H9 (cell line): Measurements from ENCODE around the gene CASK. TPM values are rescaled to one million over a fixed set of nuclear protein-coding genes. Genes with fewer than 3 reads are reported as not detected.

Source experiments
- DNase-seq: peaks from one replicate; pipeline ENCODE4 v3.0.0-alpha.2; 2017
- H2AFZ ChIP-seq: one replicate; pipeline ENCODE4 v1.6.1; 2013; ENCODE audit warnings: mild to moderate bottlenecking, low read length, control low read depth, moderate library complexity
- H2AK5ac ChIP-seq: 2 replicates; pipeline ENCODE4 v1.6.1; 2013; ENCODE audit warnings: low read length, control low read depth, mixed read lengths; ENCODE audit not compliant: insufficient read length
- H2BK120ac ChIP-seq: one replicate; pipeline ENCODE4 v1.6.1; 2013; ENCODE audit warnings: low read depth, mild to moderate bottlenecking, low read length, control low read depth, inconsistent platforms; ENCODE audit not compliant: poor library complexity, severe bottlenecking
- H2BK12ac ChIP-seq: 2 replicates; pipeline ENCODE4 v1.6.1; 2013; ENCODE audit warnings: low read length, control low read depth, mixed read lengths, low read depth; ENCODE audit not compliant: insufficient read length
- H2BK15ac ChIP-seq: 2 replicates; pipeline ENCODE4 v1.6.1; 2013; ENCODE audit warnings: low read depth, low read length, control low read depth
- H2BK20ac ChIP-seq: one replicate; pipeline ENCODE4 v1.6.1; 2013; ENCODE audit warnings: low read depth, mild to moderate bottlenecking, low read length, control low read depth, inconsistent platforms; ENCODE audit not compliant: poor library complexity, severe bottlenecking
- H2BK5ac ChIP-seq: 2 replicates; pipeline ENCODE4 v1.6.1; 2013; ENCODE audit warnings: low read length, control low read depth, mixed read lengths; ENCODE audit not compliant: insufficient read length
- H3K14ac ChIP-seq: 2 replicates; pipeline ENCODE4 v1.6.1; 2013; ENCODE audit warnings: low read length, control low read depth; ENCODE audit not compliant: insufficient read depth
- H3K18ac ChIP-seq: 2 replicates; pipeline ENCODE4 v1.6.1; 2013; ENCODE audit warnings: low read depth, mild to moderate bottlenecking, mixed read lengths, low read length, control low read depth; ENCODE audit not compliant: insufficient read length
- H3K23ac ChIP-seq: 2 replicates; pipeline ENCODE4 v1.6.1; 2013; ENCODE audit warnings: low read length, control low read depth, mixed read lengths, low read depth; ENCODE audit not compliant: insufficient read length
- H3K23me2 ChIP-seq: 2 replicates; pipeline ENCODE4 v1.6.1; 2013; ENCODE audit warnings: low read depth, mild to moderate bottlenecking, mixed read lengths, low read length, control low read depth; ENCODE audit not compliant: insufficient read length, poor library complexity, severe bottlenecking
- H3K27ac ChIP-seq: 2 replicates; pipeline ENCODE4 v1.5.1; 2013; ENCODE audit warnings: low read length, control low read depth, mixed read lengths, low read depth; ENCODE audit not compliant: insufficient read length
- H3K27me3 ChIP-seq: 2 replicates; pipeline ENCODE4 v1.6.1; 2013; ENCODE audit warnings: low read length, control low read depth, inconsistent platforms; ENCODE audit not compliant: insufficient read depth
- H3K4ac ChIP-seq: 2 replicates; pipeline ENCODE4 v1.6.1; 2013; ENCODE audit warnings: low read depth, mild to moderate bottlenecking, control low read depth, inconsistent platforms, low read length, moderate library complexity
- H3K4me1 ChIP-seq: 2 replicates; pipeline ENCODE4 v1.6.1; 2013; ENCODE audit warnings: low read length, control low read depth, inconsistent platforms; ENCODE audit not compliant: insufficient read depth
- H3K4me2 ChIP-seq: 2 replicates; pipeline ENCODE4 v1.6.1; 2013; ENCODE audit warnings: low read length, control low read depth, mixed read lengths; ENCODE audit not compliant: insufficient read length, insufficient read depth
- H3K56ac ChIP-seq: 2 replicates; pipeline ENCODE4 v1.6.1; 2013; ENCODE audit warnings: low read depth, mild to moderate bottlenecking, mixed read lengths, low read length, control low read depth; ENCODE audit not compliant: insufficient read length
- H3K79me1 ChIP-seq: 2 replicates; pipeline ENCODE4 v1.6.1; 2013; ENCODE audit warnings: low read depth, mild to moderate bottlenecking, moderate library complexity, low read length, control low read depth, inconsistent platforms; ENCODE audit not compliant: insufficient read depth, poor library complexity, severe bottlenecking
- H3K79me2 ChIP-seq: 2 replicates; pipeline ENCODE4 v1.6.1; 2013; ENCODE audit warnings: low read length, control low read depth, inconsistent platforms; ENCODE audit not compliant: insufficient read depth
- H3K9ac ChIP-seq: 2 replicates; pipeline ENCODE4 v1.6.1; 2013; ENCODE audit warnings: low read length, control low read depth, mixed read lengths; ENCODE audit not compliant: insufficient read length; ENCODE audit errors: extremely low read depth
- H3K9me3 ChIP-seq: one replicate; pipeline ENCODE4 v1.6.1; 2013; ENCODE audit warnings: low read depth, low read length, inconsistent platforms; ENCODE audit not compliant: control insufficient read depth
- H3T11ph ChIP-seq: one replicate; pipeline ENCODE4 v1.6.1; 2013; ENCODE audit warnings: mild to moderate bottlenecking, low read length, control low read depth, inconsistent platforms
- H4K20me1 ChIP-seq: one replicate; pipeline ENCODE4 v1.6.1; 2013; ENCODE audit not compliant: control insufficient read depth, insufficient read length, insufficient read depth
- H4K5ac ChIP-seq: 2 replicates; pipeline ENCODE4 v1.6.1; 2013; ENCODE audit warnings: low read depth, mild to moderate bottlenecking, mixed read lengths, low read length, control low read depth; ENCODE audit not compliant: insufficient read length
- H4K8ac ChIP-seq: replicated peaks from 2 replicates; pipeline ENCODE4 v1.6.1; 2013; ENCODE audit warnings: low read length, control low read depth, mixed read lengths, low read depth; ENCODE audit not compliant: insufficient read length
- H4K91ac ChIP-seq: 2 replicates; pipeline ENCODE4 v1.6.1; 2013; ENCODE audit warnings: low read depth, mild to moderate bottlenecking, moderate library complexity, mixed read lengths, low read length, control low read depth; ENCODE audit not compliant: insufficient read length
- H3K27ac Mint-ChIP-seq, 3 experiments: 2 replicates in 2 of 3; 3 replicates in 1 of 3; pipeline ENCODE4 v1.8.0; 2020 to 2021; ENCODE audit warnings: mixed read lengths in 3 of 3, mild to moderate bottlenecking in 1 of 3, moderate library complexity in 1 of 3
- H3K27me3 Mint-ChIP-seq: 2 replicates; pipeline ENCODE4 v1.8.0; 2021; ENCODE audit warnings: low read depth, mild to moderate bottlenecking, moderate library complexity, mixed read lengths
- H3K36me3 Mint-ChIP-seq, 3 experiments: 2 replicates in 2 of 3; 3 replicates in 1 of 3; pipeline ENCODE4 v1.8.0; 2020 to 2021; ENCODE audit warnings: low read depth in 3 of 3, mixed read lengths in 3 of 3; ENCODE audit not compliant: insufficient read depth in 1 of 3
- H3K4me1 Mint-ChIP-seq, 2 experiments: 2 replicates each; pipeline ENCODE4 v1.8.0; 2020; ENCODE audit warnings: mixed read lengths in 2 of 2
- H3K4me3 Mint-ChIP-seq, 2 experiments: 2 replicates in 1 of 2; 3 replicates in 1 of 2; pipeline ENCODE4 v1.8.0; 2020 to 2021; ENCODE audit warnings: mild to moderate bottlenecking in 2 of 2, mixed read lengths in 2 of 2, moderate library complexity in 1 of 2
- H3K9me3 Mint-ChIP-seq, 2 experiments: 2 replicates in 1 of 2; 3 replicates in 1 of 2; pipeline ENCODE4 v1.8.0; 2020; ENCODE audit warnings: mild to moderate bottlenecking in 2 of 2, mixed read lengths in 2 of 2, moderate library complexity in 1 of 2
- WGBS: extraction: QIAGEN DNeasy Blood & Tissue Kit; methylation state at CpG from one replicate; pipeline ENCODE4 v1.1.7; 2013; ENCODE audit warnings: missing lambda C conversion rate, low lambda C conversion rate, mixed read lengths; ENCODE audit not compliant: insufficient read length; ENCODE audit errors: extremely low coverage; 5-methylcytosine and 5-hydroxymethylcytosine counted together
- total RNA-seq: library from RNA; stranded (reverse); gene quantifications from 2 replicates; pipeline ENCODE4 v1.2.1, GENCODE V29; 2021
- TF ChIP-seq, protein P1 (sequence below): fragments of 200-600 bp; sonication (generic); conservative IDR thresholded peaks from 3 replicates; pipeline ENCODE4 v1.8.0; 2021; ENCODE audit warnings: antibody characterized with exemption, mild to moderate bottlenecking

CASK gene
- total RNA-seq, 1 experiment from 2014 or later, result 44.1 TPM

DNA sequence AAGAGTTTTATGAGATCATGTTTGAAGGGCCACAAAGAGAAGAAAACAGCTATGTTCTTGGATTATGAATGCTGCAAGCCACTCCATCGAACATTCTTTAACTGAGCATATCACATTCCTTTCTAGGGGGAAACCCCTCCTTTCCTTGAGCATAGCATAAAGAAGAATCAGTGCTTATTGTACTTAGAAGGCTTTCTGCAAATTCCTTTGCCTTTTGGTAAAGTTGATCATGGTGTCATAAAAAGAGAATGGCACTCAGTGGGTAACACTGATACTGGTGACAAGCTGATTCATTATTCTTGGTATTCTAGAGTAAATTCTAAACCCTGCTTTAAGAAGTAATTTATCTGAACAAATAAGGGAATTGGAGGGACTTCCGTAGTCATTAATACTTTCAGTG is 323.1 kb downstream of the CASK start:
- no CpG with 5 or more reads among the region's 2 CpGs for WGBS
- Histone ChIP-seq H3K9me3 (no peaks in the 10 kb centered on the region), H2BK20ac (no peak overlapping the region), H4K91ac (no peak overlapping the region), H3T11ph (no peak overlapping the region), H4K5ac (no peak overlapping the region), H3K79me2 (no peaks in the 10 kb centered on the region), H3K4ac (no peak overlapping the region), H2BK12ac (no peak overlapping the region), H3K56ac (no peak overlapping the region), H3K14ac (no peak overlapping the region), H3K27me3 (no peaks in the 10 kb centered on the region), H4K20me1 (no peaks in the 10 kb centered on the region), H3K79me1 (no peaks in the 10 kb centered on the region), H2AK5ac (no peak overlapping the region), H2BK15ac (no peak overlapping the region), H4K8ac (no peak overlapping the region), H3K9ac (no peak overlapping the region), H2BK5ac (no peak overlapping the region), H3K4me2 (no peak overlapping the region), H2AFZ (no peak overlapping the region), H3K23ac (no peak overlapping the region), H3K4me1 (peaks cover 9% of the 10 kb centered on the region; the same call in 1 of the 2 replicates), H2BK120ac (no peak overlapping the region), H3K18ac (no peak overlapping the region), H3K23me2 (no peaks in the 10 kb centered on the region), H3K27ac (no peak overlapping the region)
- H3K9me3 Mint-ChIP-seq, result peaks cover 26 to 33% of the 10 kb centered on the region in 2 experiments
- peaks cover 20 to 26% of the 10 kb centered on the region in 2 experiments for H3K4me1 Mint-ChIP-seq
- no peak overlapping the region for H3K4me3 Mint-ChIP-seq
- no peak for DNase-seq
- no peak overlapping the region for H3K27ac Mint-ChIP-seq
- TF ChIP-seq, protein P1, sequence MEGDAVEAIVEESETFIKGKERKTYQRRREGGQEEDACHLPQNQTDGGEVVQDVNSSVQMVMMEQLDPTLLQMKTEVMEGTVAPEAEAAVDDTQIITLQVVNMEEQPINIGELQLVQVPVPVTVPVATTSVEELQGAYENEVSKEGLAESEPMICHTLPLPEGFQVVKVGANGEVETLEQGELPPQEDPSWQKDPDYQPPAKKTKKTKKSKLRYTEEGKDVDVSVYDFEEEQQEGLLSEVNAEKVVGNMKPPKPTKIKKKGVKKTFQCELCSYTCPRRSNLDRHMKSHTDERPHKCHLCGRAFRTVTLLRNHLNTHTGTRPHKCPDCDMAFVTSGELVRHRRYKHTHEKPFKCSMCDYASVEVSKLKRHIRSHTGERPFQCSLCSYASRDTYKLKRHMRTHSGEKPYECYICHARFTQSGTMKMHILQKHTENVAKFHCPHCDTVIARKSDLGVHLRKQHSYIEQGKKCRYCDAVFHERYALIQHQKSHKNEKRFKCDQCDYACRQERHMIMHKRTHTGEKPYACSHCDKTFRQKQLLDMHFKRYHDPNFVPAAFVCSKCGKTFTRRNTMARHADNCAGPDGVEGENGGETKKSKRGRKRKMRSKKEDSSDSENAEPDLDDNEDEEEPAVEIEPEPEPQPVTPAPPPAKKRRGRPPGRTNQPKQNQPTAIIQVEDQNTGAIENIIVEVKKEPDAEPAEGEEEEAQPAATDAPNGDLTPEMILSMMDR, result no peak
- H3K27me3 Mint-ChIP-seq, result no peaks in the 10 kb centered on the region
- peaks cover 3 to 5% (median 5%) of the 10 kb centered on the region in 3 experiments; a peak in 5 of 7 replicates for H3K36me3 Mint-ChIP-seq
